Esophagus muscularis mucosa (tissue), 3 donors: ENCODE results near the gene ECHDC1.

Experiments
- POLR2AphosphoS5 ChIP-seq, 2 donors: sonication (generic); formaldehyde crosslinking; IDR thresholded peaks; one replicate each; pipeline ENCODE4 v1.6.1; 2017; ENCODE audit warnings: antibody characterized with exemption in 2 of 2
- TF ChIP-seq, protein P1 (sequence below), 3 experiments: fragments of 200-600 bp in 2 of 3; fragments of 450-650 bp in 1 of 3; sonication (generic) in 2 of 3; IDR thresholded peaks; one replicate each; pipeline ENCODE4 v1.5.1; 2017 to 2019; ENCODE audit warnings: antibody characterized with exemption in 3 of 3, mild to moderate bottlenecking in 2 of 3, moderate library complexity in 1 of 3

DNA sequence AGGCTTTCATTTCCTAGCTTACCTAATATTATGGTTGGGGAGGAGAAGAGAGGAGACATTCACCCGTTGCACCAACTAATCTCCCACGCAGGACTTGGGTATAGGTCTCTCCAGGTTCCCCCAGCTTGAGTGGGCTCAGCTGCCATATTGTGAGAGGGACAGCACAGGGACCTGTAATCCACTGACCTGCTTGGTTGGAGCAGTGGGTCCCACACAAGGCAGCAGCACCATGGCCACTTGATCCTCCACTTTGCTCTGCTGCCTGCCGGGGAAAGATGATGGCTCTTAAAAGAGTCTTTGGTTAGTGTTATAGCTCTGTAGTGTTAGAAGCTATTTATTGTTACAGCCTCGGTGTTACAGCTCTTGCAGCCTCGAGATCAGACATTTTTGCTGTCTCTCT lies 22.5 kb upstream of the ECHDC1 start:
- TF ChIP-seq, protein P1, sequence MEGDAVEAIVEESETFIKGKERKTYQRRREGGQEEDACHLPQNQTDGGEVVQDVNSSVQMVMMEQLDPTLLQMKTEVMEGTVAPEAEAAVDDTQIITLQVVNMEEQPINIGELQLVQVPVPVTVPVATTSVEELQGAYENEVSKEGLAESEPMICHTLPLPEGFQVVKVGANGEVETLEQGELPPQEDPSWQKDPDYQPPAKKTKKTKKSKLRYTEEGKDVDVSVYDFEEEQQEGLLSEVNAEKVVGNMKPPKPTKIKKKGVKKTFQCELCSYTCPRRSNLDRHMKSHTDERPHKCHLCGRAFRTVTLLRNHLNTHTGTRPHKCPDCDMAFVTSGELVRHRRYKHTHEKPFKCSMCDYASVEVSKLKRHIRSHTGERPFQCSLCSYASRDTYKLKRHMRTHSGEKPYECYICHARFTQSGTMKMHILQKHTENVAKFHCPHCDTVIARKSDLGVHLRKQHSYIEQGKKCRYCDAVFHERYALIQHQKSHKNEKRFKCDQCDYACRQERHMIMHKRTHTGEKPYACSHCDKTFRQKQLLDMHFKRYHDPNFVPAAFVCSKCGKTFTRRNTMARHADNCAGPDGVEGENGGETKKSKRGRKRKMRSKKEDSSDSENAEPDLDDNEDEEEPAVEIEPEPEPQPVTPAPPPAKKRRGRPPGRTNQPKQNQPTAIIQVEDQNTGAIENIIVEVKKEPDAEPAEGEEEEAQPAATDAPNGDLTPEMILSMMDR (IDR thresholded peaks at IDR 0.05), result no peak
- TF ChIP-seq POLR2AphosphoS5 (IDR thresholded peaks at IDR 0.05), result no peak
